ENCODE measurements around the gene PPIG. TPM values are rescaled to one million over a fixed set of nuclear protein-coding genes. Genes with fewer than 3 reads are reported as not detected.

The PPIG gene
- total RNA-seq, 1 experiment from 2014 or later, result 66.2 TPM

DNA sequence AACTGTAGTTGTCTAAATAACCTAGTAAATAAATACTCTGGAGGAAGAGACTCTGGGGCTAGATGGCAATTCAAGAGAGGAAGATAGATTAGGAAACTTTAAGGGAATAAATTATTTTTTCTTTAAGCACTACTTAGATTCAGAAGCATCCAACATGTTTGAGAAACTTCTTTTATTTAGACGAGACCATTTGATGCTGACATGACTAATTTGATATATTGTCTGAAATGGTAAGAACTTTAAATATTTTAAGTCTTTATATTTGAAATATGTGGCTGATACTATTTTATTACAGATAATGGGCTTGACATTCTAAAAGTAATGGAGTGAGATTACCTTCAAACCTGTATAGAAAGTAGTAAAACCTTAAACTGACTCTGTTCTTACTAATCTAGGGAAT, 36.4 kb downstream of the PPIG start:
- Histone ChIP-seq H4K91ac (ENCODE audit: insufficient read length, low read depth, low read length) (no peak overlapping the region), H3K23me2 (ENCODE audit: insufficient read length, low read depth, low read length, poor library complexity, severe bottlenecking) (no peaks in the 10 kb centered on the region), H3K79me1 (ENCODE audit: insufficient read depth, low read depth, low read length, poor library complexity, severe bottlenecking) (no peaks in the 10 kb centered on the region), H4K20me1 (ENCODE audit: control insufficient read depth, insufficient read depth, insufficient read length) (no peaks in the 10 kb centered on the region), H3K27ac (ENCODE audit: insufficient read length, low read depth, low read length) (no peak overlapping the region), H3K56ac (ENCODE audit: insufficient read length, low read depth, low read length) (no peak overlapping the region), H3K18ac (ENCODE audit: insufficient read length, low read depth, low read length) (no peak overlapping the region), H2AFZ (ENCODE audit: low read length) (no peak overlapping the region), H4K5ac (ENCODE audit: insufficient read length, low read depth, low read length) (no peak overlapping the region), H3K9me3 (ENCODE audit: control insufficient read depth, low read depth, low read length) (no peaks in the 10 kb centered on the region), H2AK5ac (ENCODE audit: insufficient read length, low read length) (no peak overlapping the region), H2BK15ac (ENCODE audit: low read depth, low read length) (no peak overlapping the region), H2BK120ac (ENCODE audit: low read depth, low read length, poor library complexity, severe bottlenecking) (no peak overlapping the region), H2BK5ac (ENCODE audit: insufficient read length, low read length) (no peak overlapping the region), H2BK20ac (ENCODE audit: low read depth, low read length, poor library complexity, severe bottlenecking) (no peak overlapping the region), H3T11ph (ENCODE audit: low read length) (no peak overlapping the region), H3K23ac (ENCODE audit: insufficient read length, low read depth, low read length) (no peak overlapping the region), H2BK12ac (ENCODE audit: insufficient read length, low read depth, low read length) (no peak overlapping the region), H3K4me2 (ENCODE audit: insufficient read depth, insufficient read length, low read length) (no peak overlapping the region), H3K27me3 (ENCODE audit: insufficient read depth, low read length) (no peaks in the 10 kb centered on the region), H3K14ac (ENCODE audit: insufficient read depth, low read length) (no peak overlapping the region), H3K4me1 (ENCODE audit: insufficient read depth, low read length) (no peaks in the 10 kb centered on the region), H3K79me2 (ENCODE audit: insufficient read depth, low read length) (no peaks in the 10 kb centered on the region; the same call in 1 of the 2 replicates), H3K4ac (ENCODE audit: low read depth, low read length) (no peak overlapping the region), H3K9ac (ENCODE audit: extremely low read depth, insufficient read length, low read length) (no peak overlapping the region), H4K8ac (replicated peaks; ENCODE audit: insufficient read length, low read depth, low read length) (no peak overlapping the region)
- Mint-ChIP-seq H3K9me3 (peaks cover 9% of the 10 kb centered on the region in 2 experiments), H3K36me3 (ENCODE audit: insufficient read depth in 1 of 3, low read depth in 3 of 3) (peaks cover 25 to 71% (median 53%) of the 10 kb centered on the region in 3 experiments), H3K4me3 (no peak overlapping the region), H3K27ac (no peak overlapping the region; a peak in 1 of 7 replicates), H3K4me1 (no peaks in the 10 kb centered on the region), H3K27me3 (ENCODE audit: low read depth) (no peaks in the 10 kb centered on the region)
- TF ChIP-seq, protein P1, sequence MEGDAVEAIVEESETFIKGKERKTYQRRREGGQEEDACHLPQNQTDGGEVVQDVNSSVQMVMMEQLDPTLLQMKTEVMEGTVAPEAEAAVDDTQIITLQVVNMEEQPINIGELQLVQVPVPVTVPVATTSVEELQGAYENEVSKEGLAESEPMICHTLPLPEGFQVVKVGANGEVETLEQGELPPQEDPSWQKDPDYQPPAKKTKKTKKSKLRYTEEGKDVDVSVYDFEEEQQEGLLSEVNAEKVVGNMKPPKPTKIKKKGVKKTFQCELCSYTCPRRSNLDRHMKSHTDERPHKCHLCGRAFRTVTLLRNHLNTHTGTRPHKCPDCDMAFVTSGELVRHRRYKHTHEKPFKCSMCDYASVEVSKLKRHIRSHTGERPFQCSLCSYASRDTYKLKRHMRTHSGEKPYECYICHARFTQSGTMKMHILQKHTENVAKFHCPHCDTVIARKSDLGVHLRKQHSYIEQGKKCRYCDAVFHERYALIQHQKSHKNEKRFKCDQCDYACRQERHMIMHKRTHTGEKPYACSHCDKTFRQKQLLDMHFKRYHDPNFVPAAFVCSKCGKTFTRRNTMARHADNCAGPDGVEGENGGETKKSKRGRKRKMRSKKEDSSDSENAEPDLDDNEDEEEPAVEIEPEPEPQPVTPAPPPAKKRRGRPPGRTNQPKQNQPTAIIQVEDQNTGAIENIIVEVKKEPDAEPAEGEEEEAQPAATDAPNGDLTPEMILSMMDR (conservative IDR thresholded peaks at IDR 0.05), result no peak
- DNase-seq, result no peak
- no CpG with 5 or more reads among the region's 1 CpG for WGBS (ENCODE audit: extremely low coverage, insufficient read length, low lambda C conversion rate)
